ENCODE results near the gene CA5A.
"Not testable (repeated sequence)": the region's sequence is repeated elsewhere in the genome, so short reads cannot be mapped to it uniquely, and the experiment has no call there.

The CA5A gene

DNA sequence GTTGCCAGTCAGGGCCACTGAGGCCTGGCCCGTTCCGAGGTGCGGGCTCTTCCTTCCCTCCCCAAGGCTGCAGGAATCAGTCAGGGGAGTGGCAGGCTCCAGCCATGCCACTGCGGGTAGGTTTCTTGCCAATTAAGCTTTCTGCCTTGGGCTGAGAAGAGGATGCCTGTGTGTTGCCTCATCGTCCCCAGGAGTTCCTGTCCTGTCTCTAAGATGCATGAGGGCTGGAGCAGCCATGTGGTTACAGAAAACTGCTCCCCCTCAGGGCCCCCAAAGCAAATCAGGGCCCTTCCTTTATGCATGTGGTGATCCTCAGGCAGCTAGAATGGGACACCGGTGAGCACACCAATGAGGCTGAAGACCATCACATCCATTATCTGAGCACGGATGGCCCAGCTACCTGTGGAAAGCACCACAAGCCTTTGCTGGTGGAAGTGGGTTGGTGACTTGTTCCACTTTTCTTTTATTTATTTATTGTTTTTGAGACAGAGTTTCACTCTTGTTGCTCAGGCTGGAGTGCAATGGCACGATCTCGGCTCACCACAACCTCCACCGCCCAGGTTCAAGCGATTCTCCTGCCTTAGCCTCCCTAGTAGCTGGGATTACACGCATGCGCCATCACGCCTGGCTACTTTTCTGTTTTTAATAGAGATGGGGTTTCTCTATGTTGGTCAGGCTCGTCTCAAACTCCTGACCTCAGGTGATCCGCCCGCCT is 40.0 kb downstream of the CA5A start:
- not testable (repeated sequence) for DNase-seq (ENCODE audit: low read depth, low spot score)

DNA sequence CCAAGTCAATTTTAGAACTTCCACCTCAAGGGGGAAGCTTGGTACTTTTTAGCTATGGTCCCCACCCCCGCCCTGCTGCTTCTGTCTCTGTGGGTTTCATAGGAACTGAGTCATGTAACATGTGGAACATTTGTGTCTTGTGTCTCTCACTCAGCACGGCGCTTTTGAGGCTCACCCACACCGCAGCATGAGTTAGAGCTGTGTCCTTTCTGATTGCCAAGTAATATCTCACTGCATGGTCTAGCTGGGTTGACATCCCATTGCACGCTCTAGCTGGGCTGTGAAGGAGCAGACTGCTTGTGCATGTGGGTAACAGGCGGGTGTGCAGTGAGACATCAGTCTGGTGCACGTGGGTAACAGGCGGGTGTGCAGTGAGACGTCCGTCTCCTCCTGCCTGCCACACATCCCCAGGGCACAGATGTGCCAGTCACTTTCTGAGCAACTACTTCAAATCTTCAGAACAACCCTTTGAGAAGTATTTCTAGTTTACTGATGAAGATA is 40.6 kb downstream of the CA5A start:
- no peak for DNase-seq (ENCODE audit: low read depth, low spot score)

GRCh38 chr16:87894005-87894404 is 42.3 kb downstream of the CA5A start:
- not testable (repeated sequence) for DNase-seq (ENCODE audit: low read depth, low spot score)

GRCh38 chr16:87891764-87892163 is 44.6 kb downstream of the CA5A start:
- DNase-seq (ENCODE audit: low read depth, low spot score) = no peak

DNA sequence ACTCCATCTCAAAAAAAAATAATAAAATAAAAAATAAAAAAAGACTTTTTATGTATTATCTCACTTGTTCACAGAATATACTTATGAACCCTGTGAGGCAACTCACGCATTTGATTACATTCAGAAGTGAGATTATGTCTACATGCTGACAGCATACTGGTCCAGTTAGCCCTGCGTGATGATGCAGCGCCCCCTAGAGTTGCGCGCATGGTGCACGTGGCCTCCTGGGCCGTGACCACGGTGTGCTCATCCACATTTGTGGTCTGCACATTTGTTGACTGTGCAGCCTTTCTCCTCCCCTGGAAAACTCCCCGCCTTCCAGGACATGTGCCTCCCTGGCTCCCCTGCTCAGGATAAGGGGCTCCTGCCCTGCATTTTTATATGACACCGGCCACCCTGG is 46.6 kb downstream of the CA5A start:
- DNase-seq (ENCODE audit: low read depth, low spot score) = not testable (repeated sequence)

DNA sequence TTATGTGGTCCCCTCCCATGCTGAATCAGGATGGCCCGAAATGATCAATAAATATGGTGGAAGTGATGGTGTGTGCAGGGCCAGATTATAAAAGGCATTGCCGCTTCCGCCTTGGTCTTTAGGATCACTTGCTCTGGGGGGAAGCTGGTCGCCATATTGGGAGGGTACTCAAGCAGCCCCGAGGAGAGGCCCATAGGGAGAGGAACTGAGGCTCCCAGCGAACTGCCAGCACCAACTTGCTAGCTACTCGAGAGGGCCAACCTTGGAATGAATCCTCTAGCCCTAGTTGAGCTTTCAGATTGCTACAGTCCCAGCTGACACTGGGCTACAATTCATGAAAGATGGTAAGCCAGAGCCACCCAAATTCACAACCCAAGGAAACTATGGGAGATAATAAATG is 48.0 kb downstream of the CA5A start:
- not testable (repeated sequence) for DNase-seq (ENCODE audit: low read depth, low spot score)

DNA sequence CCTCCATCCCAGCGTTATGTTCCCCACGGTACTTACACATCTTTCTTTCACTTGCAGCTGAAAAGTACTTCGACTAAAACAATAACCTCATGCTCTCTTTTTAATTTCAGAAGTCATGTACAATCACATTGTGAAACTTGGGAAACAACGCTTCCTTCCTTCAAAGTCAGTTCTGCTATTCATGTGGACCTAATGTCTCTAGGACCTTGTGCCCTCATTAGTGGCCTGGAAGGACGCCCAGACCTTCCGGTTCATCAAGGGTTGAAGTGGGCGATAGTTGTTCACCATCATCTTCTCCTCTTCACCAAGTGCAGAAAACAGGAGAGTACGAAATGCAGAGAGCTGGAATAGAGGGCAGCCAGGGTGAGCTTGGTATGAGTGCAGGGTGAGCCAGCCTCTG is 48.4 kb downstream of the CA5A start:
- not testable (repeated sequence) for DNase-seq (ENCODE audit: low read depth, low spot score)

DNA sequence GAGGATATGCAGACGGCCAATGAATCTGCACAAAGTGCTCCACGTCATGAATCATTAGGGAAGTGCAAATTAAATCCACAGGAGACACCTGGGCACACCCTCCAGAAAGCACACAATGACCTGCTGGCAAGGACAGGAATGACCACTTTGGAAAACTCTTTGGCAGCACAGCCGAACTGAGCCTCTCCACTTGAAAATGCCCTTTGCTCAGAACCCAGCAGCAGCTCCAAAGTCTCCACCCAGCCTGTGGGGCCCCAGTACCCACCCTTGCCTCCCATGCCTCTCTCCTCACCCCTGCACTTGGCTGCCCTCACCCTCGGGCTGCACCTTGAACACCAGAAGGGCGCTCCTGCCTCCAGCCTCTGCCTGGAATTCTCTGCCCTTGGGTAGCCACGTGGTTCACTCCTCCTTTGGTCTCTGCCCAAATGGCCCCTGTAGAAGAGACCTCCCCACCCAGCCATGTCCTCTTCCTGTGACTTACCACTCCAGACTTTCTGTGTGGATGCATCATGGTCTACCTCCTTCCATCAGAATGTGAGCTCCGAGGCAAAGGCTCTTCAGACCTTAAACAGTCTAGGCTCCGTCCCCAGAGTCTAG is 50.9 kb downstream of the CA5A start:
- DNase-seq (ENCODE audit: low read depth, low spot score) = not testable (repeated sequence)

DNA sequence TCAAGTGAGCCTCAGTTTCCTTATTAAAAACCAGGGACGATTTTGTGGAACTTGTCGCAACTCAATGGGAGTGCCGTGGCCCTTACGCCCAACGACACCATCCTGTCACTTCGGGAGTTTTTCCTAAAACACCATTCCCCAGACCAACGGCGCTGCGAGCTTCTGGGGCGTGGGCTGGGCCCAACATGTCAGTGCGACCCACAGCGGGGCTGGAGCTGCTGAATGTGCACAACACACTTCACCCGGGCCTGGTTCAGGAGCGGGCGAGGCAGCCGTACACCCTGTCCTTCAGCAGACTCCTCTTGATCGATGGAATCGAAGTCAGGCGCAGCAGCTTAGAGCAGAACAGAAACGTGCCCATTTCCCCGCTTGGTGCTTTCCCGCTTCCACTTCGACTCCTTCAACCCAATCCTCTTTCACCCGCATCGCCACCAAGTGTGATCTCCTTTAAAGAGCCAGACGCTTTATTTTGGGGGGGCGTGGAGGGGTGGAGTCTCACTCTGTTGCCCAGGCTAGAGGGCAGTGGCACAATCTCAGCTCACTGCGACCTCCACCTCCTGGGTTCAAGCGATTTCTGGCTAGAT is 53.8 kb downstream of the CA5A start:
- no peak for DNase-seq (ENCODE audit: low read depth, low spot score)

GRCh38 chr16:87881324-87882200 is 54.8 kb downstream of the CA5A start:
- no peak for DNase-seq (ENCODE audit: low read depth, low spot score)

GRCh38 chr16:87880117-87880696 is 56.1 kb downstream of the CA5A start:
- DNase-seq (ENCODE audit: low read depth, low spot score) = no peak

DNA sequence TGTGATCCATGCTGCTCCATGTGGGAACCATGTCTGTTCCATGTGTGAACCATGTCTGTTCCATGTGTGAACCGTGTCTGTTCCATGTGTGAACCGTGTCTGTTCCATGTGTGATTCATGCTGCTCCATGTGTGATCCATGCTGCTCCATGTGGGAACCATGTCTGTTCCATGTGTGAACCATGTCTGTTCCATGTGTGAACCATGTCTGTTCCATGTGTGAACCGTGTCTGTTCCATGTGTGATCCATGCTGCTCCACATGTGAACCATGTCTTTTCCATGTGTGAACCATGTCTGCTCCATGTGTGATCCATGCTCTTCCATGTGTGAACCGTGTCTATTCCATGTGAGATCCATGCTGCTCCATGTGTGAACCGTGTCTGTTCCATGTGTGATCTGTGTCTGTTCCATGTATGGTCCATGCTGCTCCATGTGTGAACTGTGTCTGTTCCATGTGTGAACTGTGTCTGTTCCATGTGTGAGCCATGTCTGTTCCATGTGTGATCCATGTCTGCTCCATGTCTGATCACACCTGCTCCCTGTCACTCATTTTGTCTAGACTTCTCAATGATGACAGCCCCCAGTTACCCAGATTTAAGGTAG is 56.8 kb downstream of the CA5A start:
- not testable (repeated sequence) for DNase-seq (ENCODE audit: low read depth, low spot score)

GRCh38 chr16:87878704-87879103 is 57.6 kb downstream of the CA5A start:
- DNase-seq (ENCODE audit: low read depth, low spot score) = no peak

DNA sequence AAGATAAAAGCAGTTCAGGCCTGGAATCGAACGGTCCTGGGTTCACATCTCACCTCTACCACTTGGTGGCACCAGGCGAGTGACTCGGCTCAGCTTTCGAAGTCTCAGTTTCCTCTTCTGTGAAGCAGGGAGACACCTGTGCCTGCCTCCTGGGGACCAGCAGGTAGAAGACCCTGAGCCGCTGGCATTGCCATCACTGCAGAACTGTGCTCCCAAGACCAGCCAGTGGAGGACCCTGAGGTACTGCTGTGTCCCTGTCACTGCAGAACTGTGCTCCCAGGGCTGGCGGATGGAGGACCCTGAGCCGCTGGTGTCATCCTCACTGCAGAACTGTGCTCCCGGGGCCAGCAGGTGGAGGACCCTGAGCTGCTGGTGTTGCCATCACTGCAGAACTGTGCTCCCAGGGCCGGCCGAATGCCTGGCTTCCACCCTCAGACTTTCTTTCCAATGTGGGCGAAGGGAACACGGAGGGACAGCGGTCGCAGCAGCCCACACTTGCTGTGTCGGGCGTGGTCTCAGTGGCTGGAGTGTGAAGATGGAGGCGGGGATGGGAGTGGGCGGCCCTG is 58.3 kb downstream of the CA5A start:
- no peak for DNase-seq (ENCODE audit: low read depth, low spot score)

DNA sequence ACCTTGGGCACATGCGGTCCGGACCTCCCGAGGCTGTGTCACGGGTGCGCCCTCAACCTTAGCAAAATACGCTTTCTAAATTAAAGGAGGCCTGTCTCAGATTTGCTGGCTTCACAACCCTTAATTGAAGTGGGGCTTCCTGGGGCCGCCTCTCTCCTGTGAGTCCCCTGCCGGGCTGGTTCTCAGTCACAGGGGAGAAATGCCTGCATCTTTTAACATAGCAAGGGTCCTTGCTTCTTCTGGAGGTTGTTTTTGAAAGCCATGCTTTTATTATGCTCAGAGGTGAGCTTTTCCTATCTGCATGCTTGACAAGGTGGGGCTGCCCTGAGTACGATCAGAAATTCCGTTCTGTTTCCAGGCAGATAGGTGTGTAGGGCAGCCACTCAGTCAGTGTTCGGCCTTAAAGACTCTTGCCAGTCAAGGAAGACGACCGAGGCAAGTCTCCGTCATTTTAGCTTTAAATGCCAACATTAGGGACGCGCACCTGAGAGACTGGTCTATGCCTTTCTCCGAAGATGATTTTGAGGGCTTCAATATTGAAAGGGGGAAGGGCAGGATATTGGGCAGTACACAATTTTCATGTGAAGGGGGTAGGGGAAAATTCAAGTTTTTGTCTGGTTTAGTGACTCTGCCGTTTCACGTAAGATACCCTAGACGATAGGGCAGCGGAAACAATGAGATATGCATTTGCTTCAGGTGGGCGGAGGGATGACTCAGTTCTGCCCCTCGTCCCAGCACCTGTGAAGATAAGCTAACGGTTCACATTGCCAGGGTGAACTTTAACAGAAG is 61.5 kb downstream of the CA5A start:
- no peak for DNase-seq (ENCODE audit: low read depth, low spot score)

DNA sequence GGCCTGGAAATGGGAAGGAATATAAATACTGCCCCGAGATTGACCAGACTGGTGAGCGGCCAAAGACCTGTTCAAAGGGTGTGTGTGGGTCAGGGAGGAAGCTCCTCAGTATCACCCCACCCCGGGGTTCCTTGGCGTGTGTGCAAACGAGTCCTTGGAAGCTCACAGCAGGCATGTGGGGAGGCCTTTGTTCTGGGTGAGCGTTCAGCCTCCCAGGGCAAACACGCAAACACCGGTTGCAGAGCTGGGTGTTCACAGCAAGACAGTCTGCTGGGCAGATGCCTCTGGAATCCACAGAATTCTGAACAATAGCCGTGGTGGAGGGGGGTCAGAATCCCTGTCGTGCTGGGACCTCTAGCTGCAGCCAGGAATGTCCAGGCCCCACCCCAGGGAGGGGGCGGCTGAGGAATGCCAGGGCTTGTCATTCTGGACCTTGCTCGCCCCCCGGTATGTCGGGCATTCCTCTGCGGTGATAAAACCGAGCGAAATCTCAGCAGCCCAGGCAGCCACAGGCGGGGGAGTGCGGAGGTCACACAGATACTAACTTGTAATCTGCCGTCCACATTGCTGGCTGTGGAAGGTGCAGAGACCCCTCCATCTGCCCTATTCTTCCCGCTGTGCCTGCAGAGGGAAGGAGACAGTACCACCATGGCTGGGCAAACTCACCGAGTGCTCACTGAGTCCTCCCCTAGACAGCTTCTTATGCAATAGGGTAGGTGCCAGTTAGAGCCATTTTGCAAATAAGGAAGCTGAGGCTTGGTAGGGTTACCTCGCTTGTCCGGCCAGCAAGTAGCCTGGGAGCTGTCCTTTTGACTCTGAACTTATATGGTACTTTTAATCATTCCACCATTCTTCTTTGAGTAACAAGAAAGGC is 65.7 kb downstream of the CA5A start:
- DNase-seq (ENCODE audit: low read depth, low spot score) = not testable (repeated sequence)

DNA sequence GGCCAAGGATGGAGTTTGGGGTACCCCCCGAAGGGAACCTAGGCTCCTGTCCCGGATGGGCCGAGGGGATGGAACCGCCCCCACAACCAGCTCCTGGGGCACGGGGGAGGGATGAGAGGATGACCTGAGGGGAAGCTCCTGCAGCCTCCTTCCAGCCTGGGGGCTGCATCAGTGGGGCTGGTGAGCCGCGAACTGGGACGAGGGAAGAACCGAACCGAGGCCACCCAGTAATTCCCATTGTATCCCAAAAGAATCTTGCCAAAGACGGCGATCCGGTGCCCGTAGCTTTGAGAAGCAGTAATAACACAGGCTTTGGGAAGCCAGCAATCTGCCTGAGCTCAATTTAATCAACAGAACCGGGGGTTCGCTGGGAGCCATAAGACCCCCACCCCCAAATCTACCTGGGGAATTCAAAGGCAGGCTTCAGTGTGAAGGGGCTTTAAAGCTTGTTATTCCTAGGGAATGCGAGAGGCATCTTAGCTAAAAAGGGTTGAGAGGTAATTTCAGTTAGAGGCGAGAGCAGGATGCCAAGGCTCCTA is 66.4 kb downstream of the CA5A start:
- not testable (repeated sequence) for DNase-seq (ENCODE audit: low read depth, low spot score)

DNA sequence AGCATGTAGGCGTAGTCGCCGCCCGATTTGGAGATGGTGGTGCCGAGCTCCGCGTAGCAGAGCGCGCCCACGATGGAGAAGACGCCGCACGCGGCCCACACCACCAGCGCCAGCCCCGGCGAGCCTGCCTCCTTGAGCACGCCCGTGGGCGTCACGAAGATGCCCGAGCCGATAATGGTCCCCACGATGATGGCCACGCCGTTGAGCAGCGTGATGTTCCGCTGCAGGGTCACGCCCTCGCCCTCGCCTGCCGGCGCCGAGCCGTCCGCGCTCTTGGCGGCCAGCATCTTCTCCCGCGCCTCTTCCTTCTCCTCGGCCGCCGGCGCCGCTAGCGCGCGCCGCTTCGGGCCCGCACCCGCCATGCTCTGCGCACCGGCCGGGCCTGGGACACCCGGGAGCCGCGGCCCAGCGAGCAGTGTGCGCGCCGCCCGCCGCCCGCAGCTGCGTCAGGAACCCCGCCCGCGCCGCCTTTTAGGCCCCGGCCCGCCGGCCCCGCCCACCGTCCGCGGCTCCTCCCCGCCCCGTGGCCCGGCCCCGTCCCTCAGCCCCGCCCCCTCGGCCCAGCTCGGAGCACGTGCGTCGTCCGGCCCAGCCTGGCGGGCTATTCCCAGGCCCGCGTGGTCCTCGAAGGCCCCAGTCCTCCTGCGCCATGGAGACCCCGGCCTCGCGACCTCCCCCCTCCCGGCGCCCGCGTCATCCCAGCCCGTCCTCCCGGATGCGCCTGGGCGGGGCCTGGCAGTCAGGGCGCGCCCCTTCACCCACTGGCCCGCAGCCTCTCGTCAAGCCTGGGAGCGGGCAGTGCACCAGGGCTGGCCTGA is 67.1 kb downstream of the CA5A start, which contains the start of gene SLC7A5:
TSS of gene SLC7A5 (minus strand) at position 447 of the 818 bp plus-strand sequence. CDS start at position 362, 85 bp downstream.
- not testable (repeated sequence) for DNase-seq (ENCODE audit: low read depth, low spot score)

All from iPS DF 19.7 (cell line).